GM18909 (cell line): ENCODE measurements around the gene KCND2.
A peak's percentile ranks its signal among the peaks of the same experiment; 100 is the strongest.

Experiments used
- ATAC-seq: cut with Tn5 transposase; IDR thresholded peaks from one replicate; pipeline ENCODE4 v1.9.1; 2021; ENCODE audit warnings: mild to moderate bottlenecking; ENCODE audit not compliant: unreplicated experiment, poor library complexity

The KCND2 gene

GRCh38 chr7:120404042-120404441 lies 131.1 kb downstream of the KCND2 start:
- ATAC-seq = peak; percentile 62

- ATAC-seq = no peak
Measured at GRCh38 chr7:120405652-120406051, 132.7 kb downstream of the KCND2 start.

DNA sequence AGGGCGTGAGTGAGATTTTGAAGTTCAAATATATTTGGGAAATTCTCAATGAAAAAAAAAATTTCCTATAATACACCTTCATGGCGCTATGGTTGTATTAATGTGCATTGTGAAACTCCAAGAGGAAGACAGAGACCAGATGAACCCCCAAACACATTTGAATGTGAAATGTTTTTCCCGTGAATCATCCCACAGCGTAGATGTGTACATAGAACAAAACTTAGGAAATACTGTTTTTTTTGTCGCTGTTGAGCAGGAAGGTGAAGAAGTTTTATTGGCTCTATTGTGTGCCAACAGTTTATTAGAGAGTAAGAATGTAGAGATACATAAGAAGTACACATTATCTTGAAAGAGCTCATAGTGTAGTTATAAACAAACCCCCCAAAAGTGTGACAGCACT lies 134.0 kb downstream of the KCND2 start:
- ATAC-seq = no peak

DNA sequence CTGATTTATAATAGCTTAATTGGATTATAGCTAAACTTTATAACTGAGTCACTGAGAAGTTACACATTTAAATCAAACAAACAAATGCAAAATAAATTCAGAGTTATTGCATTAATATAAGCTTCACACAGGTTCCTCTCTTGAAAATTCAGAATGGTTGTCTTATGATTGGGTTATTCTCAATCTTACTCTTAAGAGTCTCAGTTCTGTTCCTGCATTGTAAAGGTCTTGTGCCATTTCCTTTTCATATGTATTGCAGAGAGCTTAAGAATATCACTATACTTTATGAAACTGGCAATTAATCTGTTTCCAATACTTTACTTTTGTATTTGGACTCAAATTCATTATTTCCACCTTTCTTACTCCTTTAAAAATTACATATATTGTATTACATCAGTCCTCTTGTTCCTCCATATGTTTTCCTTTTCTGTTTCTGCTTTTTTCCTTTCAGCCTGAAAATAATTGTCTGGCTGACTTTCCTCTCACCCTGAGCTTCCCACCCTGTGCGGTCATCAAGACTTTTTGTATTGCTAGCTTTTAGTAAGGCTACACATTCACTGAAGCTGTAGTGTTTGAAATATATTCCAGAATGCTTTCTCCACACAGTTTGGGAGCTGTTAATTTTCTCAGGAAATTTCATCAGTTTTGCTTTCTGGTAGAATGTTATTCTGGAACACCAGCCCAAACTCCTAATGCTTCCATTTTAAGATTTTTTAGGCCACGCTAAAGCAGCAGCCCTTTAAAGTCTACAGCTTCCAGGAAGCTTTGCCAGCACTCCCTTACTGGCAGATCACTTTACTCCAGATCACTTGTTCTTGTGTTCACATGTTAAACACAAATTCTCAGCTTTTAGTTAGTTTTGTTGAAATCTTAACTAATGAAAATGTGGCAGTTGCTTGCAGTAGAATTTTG lies 139.4 kb downstream of the KCND2 start:
- peak; percentile 88 for ATAC-seq

DNA sequence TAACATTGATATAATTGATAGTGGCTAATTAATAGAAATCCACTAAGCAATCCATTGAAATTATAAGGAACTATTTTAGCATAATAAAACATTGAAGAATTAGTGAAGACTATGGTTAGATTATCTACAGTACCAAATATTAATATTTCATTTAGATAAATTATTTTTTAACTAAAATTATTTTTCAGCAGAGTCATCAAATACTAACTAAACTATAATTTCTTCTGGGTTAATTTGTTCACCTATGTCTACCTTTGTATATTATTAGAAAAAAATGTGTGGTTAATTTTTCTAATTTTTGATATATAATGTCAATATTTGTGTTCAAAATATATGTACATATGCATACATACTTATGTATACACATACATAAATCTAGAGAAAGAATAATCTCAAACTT lies 140.2 kb downstream of the KCND2 start:
- ATAC-seq = no peak

DNA sequence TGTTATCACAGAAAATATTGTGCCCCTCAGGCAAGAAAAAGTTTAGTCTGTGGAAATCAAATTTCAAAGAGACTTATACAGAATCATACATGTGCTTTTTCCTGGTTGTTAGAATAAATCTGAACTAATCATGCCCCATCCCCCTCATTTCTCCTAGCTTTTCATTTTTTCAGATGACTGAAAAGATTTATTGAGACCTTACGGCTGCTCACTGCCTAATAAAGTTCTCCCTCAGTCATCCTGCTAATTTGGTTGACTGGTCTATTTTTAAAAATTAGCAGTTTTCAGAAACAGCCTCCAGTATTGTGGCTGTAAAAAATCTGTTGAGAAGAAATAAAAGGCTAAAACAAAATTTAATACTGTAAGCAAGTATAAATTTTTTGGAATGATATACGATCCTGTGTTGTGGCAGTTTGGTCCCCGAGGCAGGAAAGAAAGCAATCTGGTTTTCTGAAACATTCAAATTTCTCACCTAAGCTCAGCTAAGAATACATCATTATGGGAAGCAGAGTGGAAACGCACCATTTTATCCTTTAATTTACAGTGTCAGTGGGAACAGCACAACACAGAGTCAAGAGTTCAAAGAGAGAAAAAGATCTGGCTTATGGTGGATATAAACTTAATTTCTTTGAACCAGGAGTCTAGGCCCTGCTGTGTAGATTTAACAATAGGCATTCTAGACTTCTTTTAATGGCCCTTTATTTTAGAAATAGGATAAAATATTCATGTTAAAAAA lies 144.4 kb downstream of the KCND2 start:
- ATAC-seq = no peak

DNA sequence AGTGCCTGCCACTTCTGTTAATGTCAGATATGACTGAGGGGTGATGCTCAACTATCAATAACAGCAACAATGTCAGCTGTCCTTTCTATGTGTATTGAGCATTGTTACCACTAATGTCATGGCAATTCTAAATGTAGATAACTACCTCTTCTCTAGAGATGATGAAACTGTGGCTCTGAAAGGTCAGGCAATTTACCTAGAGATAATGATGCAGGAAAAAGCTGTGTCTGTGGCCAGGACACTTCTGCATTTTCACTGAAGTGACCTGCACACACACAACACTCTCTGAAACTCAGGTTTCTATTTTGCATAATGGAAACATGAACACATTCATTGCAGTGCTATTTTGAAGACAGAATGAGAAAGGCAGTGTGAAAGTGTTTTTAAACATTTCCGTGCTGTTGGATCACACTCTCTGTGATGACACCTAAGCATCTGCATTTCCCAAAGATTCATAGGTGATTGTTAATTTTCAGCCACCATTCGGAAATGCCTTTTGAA lies 148.2 kb downstream of the KCND2 start:
- ATAC-seq = peak; percentile 97

DNA sequence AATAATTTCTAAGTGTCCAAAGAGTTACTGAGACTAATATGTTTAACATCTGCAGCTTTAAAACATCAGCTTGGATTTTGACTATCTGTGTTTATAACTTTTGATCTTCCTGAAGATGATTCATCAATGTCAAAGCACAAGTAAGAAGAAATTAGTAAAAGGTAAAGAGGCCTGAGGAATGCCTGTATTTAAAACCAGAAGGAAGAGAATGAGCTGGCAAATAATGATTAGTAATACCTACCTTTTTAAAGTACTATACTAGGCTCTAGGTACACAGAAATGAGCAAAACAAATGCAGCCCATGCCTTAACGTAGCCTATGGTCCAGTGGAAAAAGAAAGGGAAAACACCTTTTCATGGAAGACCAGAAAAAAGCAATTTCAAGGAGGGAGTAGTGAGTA lies 158.0 kb downstream of the KCND2 start:
- no peak for ATAC-seq

DNA sequence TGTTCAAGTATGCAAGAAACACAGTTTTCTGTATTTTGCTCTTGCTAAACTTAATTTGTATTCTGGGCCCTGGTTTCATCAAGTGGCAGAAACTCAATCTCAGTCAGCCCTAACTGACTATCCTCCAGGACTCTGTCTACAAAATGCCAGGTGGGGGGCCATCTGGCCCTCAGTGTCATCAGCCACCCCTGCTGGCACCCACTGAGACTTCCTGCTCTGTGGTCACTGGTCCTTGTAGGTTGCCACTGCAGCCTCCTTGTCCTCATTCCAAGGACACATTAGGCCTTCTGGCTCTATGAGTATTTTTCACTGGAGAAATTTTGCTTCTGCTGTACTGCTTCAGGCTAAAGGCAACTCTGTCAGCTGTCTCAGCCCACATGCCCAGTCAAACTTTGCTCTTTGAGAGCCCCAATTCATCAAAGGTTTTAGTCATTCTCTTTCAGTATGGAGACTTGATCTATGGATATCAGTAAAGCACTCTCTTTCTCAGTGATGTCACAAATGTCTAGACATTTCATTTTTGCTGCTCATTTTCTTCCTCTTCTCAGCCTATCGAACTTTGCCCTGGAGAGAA lies 163.6 kb downstream of the KCND2 start:
- ATAC-seq = peak; percentile 48

GRCh38 chr7:120441850-120442249 lies 168.9 kb downstream of the KCND2 start:
- peak; percentile 94 for ATAC-seq

GRCh38 chr7:120442838-120443237 lies 169.9 kb downstream of the KCND2 start:
- peak; percentile 44 for ATAC-seq

GRCh38 chr7:120444650-120445049 lies 171.7 kb downstream of the KCND2 start:
- ATAC-seq = no peak

DNA sequence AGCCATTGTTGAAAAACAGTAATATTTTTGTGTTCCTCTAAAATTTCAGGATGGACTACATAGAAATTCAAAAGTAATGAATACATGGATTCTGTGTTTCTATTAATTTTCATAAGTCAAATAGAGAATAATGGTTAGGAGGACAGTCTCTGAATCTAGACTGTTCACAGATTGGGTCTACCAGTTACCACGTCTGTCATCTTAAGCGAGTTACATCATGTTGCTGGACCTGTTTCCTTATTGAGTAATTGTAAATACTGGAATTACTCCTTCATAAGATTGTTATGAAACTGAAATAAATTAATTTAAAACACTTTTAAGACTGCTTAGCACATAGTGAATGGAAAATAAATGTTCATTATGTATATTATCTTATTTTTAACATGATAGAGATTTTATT lies 172.3 kb downstream of the KCND2 start:
- ATAC-seq = no peak

DNA sequence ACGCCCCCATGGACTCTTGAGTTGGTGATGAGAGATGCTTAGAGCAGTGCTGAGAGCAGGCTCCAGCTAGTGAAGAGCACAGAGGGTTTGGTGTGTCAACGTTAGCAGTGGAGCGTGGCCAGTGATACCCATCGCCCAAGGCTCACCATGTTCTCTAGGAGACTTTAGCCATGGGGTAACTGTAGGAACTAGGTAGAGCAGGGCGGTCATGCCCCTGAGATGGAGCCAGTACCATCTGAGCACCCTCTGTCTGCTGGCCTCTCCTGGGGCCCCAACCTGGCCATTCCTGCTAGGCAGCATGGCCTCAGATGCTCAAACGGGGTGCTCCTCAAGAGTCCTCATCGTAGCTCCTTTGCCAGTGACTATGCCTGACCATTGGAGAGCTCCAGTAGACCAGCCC lies 179.7 kb downstream of the KCND2 start:
- no peak for ATAC-seq

DNA sequence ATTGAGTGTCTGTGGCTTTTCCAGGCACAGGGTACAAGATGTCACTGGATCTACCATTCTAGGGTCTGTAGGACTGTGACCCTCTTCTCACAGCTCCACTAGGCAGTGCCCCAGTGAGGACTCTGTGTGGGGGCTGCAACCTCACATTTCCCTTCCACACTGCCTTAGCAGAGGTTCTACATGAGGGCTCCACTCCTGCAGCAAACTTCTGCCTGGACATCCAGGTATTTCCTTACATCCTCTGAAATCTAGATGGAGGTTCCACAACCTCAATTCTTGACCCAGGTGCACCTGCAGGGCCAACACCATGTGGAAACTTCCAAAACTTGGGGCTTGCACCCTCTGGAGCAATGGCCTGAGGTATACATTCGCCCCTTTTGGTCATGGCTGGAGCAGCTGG lies 183.7 kb downstream of the KCND2 start:
- ATAC-seq = no peak

DNA sequence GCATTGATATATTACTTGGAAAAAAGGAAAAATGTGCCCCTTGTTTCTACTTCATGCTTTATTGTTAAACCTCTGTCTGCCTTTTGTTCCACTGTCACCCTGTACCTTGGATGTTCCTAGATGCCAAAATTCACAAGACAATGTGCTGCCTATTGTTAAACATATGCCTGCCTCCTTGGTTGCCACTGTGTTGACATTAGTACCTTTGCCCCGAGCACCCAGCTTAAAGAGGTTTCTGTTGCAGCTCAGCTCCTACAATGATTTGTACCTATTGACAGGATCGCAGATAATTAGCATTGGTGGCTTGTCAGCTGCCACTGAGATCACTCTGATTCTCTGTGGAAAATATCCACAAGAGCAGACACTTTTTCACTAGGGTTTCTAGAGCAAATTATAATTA lies 188.0 kb downstream of the KCND2 start:
- no peak for ATAC-seq

DNA sequence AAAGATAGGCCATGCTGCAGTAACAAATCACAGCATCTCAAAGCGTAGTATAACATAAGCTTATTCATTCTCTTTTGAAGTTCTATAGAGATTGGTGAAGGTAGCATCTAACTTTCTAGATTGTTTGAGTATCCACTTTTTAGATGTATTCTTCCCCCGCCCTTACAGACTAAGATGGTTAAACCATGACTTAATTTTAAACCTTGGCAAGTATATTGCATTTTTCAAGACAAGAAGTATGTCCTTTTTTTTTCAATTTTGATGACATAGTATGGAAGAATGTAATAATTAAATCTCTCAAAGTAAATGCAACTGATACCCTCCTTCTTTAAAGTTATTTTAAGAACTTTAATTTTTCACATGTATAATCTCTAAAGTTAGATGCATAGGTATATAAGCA lies 190.0 kb downstream of the KCND2 start:
- no peak for ATAC-seq

DNA sequence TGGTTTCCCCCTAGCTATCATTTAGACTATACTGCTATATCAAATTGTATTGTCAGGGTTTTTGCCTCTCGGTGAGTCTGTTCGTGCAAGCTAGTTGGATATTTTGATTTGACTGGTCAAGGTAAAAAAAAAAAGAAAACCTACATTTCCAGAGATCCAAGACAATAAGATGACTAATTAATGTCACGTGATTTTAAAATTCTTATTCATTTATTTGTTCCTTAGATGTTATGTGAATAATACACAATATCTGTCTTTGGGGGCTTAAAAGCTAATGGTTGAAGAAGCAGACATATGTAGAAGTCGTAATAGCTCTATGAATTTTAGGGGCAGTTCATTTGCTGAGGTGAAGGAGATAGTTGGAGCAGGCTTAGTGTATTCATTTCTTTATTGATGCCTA lies 191.1 kb downstream of the KCND2 start:
- ATAC-seq = no peak

- ATAC-seq = no peak
Measured at GRCh38 chr7:120467676-120468075, 194.7 kb downstream of the KCND2 start.

DNA sequence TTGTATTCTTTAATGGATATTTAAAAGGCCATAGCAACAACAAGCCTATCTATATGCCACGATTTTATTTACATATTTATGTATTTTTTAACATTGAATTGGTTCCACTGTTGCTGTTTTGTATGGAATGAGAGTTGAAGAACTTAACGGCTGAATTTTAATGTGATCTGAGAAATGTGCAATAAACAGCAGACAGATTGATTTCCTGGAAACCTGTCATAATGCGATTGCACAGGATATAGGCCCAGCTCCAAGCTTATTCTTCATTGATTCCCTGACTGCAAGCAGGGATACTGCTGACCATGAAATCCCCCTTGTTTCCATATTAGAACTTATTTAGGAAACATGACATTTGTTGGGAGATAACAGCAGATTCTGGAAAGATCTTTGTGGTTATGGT lies 195.6 kb downstream of the KCND2 start:
- no peak for ATAC-seq

GRCh38 chr7:120472892-120473291 lies 199.9 kb downstream of the KCND2 start:
- no peak for ATAC-seq
